HG03196 (cell line): Measurements from ENCODE around the gene NRXN3.

Experiments
- ATAC-seq: cut with Tn5 transposase; IDR thresholded peaks from one replicate; pipeline ENCODE4 v1.9.1; 2021; ENCODE audit not compliant: unreplicated experiment

NRXN3 gene

DNA sequence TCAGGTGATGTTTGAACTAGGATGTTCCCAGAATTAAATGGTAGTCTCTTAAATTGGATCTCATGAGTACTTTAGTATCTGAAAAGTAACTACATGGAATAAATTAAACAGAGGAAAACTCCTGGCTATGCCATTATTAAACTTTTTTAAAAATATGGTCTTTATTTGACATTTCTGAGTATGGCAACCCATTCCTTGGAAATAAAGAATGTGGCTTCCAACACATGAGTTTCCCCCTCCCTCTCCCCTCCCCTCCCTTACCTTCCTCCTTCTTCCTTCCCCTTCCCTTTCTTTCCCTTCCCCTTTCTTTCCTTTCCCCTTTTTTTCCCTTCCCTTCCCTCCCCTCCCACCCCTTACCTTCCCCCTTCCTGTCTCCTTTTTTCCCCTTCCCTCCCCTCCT, 1100.9 kb downstream of the NRXN3 start:
- ATAC-seq = no peak

DNA sequence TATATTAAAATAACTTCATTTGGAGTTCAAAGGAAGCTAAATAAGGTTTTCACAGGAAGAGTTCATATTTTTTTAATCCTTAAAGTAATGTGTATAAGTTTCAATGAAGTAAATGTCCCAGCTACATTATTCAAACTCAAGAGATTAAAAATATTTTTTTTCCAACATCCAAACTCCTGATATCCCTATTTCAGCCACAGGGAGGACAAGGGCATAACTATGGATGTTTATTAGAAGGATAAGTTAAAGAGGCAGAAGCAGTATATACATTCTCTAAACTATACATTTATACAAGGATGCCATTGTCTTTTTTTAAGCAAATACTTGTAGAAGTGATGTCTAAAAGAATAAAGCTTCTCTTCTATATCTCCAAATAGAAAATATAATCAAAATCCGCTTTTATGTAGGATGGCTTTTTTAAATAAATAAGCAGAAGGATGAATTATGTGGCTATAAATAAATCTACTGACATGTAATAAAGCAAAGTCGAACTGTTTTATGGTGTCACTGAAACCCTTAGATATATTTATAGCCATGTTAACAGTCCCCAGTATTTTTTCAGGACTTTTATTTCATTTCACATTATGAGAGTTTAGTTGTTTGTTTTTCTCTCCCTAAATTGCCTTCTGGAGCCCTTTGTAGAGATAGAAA, 1104.6 kb downstream of the NRXN3 start:
- no peak for ATAC-seq

DNA sequence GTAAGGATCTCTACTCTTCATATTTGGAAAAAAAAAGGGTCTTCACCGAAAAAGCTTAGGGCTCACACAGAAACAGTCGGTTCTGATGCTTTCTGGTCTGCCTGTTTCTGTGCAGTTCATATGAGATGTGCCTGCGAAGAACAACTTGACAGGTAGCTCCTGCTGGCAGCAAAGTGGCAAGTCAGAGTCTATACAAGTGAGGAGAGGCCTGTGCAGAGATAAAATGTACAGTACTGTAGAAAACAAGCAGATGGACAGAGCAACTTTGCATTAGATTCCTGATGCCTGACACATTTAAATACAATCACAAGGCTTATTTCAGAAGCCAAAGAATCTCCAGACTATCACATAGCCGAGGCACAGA, 1105.1 kb downstream of the NRXN3 start:
- ATAC-seq = no peak

DNA sequence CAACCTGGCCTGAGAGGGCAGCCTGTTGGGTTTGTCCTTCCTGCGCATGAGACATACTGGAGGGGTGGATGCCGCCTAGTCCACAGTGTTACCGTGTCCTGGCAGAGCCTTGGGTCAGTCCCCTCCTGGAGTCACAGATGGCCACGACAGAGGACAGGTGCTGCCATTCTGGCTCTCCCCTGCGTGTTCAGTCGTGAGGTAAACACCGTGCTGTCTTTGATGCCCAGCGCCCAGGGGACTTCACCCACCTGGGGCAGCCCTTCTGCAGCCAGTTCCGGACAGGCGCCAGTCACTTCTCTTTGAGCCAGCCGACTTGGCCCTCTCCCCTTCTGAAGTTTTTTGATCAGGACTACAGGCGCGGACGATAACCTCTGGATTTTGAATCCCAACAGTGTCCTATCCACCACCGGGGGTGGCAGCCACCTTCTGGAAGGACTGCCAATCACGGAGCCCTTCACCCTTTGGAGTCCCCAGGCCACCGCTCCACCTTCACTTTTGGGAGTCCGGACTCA, 1108.2 kb downstream of the NRXN3 start:
- no peak for ATAC-seq

DNA sequence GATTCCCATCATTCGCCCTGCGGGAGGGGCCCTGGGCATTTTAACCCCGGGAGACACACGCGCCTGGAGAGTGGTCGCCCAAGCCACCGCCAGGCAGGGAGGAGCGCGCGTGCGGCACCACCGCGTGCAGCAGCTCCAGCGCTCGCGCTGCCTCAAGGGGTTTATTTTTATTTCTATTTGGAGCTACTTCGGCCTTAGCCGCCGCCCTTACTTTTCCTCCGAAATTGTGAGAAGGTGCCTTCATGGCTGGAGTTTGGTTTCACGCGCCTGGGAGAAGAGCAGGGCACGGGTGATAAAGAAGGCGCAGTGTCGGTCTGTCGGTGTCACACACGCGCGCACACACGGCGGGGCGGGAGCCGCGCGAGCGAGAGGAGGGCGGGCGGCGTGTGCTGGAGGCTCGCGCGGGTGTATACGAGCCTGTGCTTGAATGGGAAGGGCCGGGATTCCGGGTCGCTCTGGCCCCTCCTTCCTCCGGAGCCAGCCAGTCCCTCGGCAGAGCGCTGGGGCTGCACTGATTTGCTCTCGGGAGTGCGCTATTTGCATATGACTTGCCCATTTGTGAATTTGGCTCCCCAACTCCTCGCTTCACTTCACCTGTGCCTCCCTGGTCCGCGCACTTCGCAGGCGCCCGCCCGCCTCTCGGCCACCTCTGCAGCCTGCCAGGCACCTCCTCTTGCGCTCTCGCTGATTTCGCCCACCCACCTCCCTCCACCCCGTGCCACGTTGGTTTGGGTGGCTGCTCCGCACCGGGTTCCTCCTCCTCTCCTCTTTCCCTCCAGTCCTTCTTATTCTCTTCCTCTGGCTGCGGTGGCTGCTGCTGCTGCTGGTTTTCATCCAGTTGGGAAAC, 1108.8 kb downstream of the NRXN3 start:
- no peak for ATAC-seq

DNA sequence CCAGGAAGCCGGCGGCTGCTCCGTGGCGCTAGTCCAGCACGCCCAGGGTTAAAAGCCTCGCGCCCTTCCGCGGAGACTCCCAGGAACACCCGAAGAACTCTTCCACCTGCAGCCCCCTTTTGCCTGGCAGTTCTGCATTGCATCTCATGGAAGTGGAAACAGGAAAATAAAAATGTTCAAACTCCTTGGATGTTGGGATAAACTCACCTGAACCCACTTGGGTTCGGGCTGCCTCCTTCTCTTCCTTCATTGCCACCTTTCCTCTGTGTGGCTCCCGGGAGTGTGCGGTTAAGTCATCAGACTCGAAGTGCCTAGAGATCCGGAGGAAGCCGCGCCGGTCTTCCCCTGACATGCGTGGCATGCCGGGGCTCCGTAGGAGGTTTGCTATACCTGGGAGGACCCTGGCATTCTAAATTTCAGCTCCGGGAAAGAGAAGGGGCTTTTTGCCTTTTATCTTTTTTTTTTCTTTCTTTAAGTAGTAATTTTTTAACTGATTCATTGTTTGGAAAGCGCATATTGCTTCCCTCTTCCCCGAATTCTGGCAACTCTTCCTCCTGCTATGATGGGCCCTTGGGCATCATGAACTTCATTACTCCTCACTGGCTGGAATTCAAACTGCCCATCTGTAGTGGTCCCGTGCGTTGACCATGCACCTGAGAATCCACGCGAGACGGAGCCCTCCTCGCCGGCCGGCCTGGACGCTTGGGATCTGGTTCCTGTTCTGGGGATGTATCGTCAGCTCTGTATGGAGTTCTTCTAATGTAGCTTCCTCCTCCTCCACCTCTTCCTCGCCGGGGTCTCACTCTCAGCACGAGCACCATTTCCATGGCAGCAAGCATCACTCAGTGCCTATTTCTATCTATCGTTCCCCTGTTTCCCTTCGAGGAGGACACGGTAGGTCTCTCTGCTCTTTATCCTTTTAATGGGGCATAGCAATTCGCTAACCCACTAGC, 1109.7 kb downstream of the NRXN3 start:
- no peak for ATAC-seq

DNA sequence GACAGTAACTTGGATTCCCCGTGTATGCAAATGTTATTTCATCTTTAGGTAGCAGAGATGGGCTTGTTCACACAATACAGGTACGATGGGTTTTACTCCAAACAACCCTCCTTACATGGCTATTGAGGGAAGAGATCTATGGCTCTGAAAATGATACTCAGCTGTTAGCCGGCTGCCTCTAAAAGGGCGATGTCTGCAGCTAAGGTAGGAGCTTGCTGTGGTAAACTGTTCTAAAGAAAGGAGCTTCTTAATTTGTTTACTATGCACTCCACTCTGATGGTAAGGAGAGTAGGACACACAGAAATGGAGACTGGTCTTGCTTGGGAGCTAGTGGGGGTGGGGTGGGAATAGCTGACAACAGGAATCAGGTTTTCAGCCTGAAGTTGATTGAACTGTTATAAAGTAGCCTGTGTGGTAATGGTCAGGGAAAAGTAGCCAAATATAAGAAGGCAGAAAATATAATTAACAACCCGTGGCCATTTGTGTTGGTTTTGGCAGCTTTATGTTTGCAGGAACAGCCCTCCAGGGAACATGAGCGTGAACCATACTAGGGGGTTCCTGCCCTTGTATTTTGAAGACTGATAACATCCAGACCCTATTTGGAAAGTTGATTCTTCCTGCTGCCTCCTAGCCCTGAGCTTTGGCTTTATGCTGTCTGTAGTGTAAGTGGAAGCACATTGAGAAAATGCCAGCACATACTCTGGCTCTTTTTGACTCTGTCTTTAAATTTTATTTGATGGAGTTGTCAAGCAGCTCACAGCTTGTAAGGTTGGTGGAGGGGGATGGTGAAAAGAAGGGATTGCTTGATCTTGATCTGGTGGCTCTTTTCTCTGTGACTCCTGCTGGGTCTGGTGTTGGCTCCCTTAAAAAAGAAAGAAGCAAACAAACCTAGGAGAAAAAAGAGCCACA, 1111.3 kb downstream of the NRXN3 start:
- no peak for ATAC-seq

DNA sequence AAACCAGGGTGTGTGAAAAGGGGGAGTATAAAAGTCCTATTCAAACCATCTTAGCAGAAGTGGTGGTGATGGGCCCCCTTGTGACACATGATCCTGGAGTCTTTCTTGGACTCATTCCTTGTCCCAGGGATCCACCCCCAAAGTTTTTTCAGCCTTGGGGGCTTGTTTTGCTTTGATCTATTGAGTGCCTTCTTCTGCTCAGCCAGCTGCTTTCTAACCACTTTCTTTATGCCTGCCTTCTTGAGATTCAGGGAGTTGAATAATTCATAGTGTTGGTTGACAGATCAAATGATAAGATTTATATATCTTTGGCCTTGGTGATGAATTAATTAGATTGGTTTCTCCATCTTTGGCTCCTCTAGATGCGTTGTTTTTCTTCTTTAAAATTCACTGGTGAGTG, 1114.4 kb downstream of the NRXN3 start:
- ATAC-seq = no peak

DNA sequence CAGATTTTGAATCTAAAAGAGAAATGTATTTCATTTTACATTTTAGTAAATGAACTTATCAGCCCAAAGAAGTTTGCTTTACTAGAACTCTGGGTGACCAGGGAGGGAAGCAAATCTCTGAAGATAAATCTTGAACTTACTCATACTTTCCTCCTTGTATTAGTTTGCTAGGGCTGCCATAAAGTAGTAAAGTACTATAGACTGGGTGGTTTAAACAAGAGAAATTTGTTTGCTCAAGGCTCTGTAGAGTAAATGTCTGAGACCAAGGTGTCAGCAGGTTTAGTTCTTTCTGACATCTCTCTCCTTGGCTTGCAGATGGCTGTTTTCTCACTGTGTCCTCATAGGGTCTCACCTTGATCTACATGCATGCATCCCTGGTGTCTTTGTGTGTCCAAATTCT, 1115.1 kb downstream of the NRXN3 start:
- no peak for ATAC-seq

DNA sequence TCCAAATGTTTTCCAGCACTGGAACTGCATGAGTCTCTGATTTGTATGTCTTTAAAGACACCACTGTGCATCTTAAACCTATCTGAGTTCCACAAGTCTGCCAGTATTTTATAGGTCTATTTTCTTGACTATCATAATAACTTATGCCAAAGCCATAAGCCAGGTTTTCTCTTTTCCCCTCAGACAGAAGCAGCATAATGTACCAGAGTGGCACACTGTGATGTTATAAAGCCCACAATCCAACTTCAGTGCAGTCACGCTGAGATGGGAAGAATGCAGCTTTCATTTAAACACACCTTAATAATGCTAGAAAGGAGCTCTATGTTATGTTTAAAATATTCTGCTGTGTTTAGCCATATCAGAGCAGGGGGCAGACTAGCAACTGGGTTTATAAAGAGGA, 1117.8 kb downstream of the NRXN3 start:
- ATAC-seq = no peak

DNA sequence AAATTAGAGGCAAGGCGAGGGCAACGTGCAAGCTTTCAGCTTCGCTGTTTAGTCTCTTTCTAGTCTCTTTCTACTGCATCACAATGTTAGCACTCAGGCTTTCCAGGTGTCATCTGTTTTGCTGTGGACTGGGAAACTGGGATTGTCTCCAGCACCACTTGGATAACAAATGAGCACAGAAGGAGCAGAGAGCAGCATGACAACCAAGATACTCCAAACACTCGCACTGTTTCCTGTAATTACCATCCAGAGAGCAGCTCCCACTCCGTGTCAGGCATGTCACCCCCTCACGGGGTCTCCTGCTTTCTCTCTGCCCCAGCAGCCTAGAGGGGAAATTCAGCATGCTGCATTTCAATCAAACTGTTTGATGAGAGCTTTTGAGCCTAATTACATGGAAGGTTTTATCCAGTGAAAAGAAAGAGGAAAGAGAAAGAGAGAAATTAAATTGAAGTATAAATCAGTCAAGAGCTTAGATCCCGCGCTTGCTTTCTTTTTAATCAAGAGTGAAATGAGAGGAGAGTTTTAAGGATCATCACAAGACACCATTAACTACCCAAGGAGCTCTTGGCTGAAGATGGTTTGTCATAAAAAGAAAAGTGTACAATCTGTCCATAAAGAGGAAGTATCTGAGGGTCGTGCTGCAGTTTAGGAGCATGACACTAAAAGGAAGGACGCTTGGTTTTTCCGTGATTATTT, 1123.5 kb downstream of the NRXN3 start:
- ATAC-seq = no peak

DNA sequence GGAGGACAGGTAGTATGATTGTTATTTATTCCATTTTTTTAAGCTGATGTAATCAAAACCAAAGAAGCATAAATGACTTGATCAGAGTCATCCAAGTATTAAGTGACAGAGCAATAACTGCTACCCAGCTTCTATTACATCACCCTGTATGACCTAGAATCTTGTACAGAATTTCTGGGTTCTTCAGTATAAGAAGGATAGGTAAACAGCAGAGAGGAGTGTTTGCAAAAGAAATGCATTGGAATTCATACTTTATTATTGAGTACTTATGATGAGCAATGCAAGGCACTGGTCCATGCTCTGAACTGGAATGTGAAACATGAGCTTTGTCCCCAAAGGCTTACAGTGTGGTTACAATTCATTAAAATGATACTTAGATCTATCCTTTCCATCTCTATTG, 1124.3 kb downstream of the NRXN3 start:
- ATAC-seq = no peak

DNA sequence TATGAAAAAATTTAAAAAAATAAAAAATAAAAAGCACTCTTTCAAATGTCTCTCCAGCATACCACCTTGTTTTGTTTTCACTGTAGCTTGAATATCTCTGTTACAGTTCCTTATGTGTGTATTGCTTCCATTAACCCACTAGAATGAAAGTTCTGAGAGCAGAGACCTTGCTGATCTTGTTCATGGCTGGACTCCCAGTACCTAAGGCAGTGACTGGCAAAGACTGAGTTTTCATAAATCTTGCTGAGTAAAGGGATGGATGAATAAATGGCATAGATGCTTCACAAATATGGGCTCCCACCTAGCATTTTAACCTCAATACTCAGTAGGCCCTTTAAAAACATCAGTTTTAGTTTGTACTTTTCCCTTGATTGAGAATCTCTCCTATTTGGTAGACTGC, 1125.2 kb downstream of the NRXN3 start:
- ATAC-seq = no peak

DNA sequence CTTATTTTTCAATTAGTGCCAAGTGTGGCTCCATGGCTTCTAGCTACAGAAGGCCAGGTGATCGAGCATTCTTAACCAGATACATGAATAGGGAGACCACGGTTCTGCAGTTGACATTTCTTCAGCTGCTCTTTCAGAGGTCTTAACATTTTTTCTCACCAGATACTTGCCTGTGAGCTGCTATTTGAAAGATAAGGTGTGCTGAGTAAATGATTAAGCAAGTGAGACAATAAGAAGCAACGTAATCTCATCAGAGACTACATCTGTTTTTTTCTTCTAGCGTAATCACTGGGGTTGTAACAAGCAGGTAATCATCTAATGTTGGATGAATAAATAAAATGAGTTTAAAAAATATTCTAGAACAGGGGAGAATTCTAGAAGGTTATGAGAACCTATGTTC, 1128.2 kb downstream of the NRXN3 start:
- ATAC-seq = no peak

DNA sequence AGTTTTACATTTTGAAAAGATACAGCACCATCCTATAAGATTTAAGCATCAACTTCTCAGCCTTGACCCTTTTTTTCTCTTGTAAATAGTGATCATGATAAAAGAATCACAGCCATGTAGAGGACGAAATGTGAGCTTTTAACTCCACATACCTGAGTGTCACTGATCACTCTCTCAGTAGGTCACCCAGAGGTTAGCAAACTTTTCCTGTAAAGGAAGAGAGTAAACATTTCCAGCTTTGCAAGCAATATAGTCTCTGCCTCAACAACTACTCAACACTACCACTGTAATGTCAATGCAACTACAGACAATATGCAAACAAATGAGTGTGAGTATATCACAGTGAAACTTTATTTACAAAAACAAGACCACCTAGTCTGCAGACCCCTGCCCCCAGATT, 1129.0 kb downstream of the NRXN3 start:
- no peak for ATAC-seq

DNA sequence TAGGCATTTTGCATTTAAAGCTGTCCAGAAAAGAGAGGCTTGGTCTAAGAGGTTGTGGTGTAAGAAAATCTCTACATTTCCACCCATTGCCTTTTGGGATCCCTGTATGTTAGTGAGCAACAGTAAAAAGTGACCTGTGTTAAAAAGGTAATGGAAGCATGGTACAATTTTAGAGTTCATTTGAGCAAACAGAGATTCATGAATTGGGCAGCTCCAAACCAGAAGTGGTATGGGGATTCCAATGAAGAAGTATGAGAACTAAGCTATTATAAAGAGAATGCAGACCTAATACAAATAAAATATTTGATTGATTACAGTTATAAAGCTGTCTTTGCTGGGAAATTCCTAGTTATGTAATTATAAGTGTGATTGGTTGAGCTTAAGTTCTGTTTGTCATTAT, 1134.1 kb downstream of the NRXN3 start:
- ATAC-seq = no peak

DNA sequence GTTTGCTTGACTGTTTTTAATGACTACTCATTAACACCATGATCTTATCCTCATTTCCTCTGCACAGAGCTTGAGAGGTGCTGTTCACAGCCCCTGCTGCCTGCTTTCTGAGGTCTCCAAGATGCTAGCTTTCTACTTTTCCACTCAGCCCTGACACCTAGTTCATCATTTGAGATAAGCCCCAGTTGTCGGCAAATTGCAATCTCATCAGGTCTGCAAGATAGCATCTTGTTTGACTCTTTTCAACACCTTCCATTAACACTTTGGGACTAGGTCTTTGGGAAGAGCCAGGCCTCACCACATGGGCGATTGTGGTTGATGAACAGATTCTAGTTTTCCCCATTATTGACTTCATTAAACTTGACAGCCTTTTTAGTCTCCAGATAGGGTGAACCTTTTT, 1136.4 kb downstream of the NRXN3 start:
- no peak for ATAC-seq

DNA sequence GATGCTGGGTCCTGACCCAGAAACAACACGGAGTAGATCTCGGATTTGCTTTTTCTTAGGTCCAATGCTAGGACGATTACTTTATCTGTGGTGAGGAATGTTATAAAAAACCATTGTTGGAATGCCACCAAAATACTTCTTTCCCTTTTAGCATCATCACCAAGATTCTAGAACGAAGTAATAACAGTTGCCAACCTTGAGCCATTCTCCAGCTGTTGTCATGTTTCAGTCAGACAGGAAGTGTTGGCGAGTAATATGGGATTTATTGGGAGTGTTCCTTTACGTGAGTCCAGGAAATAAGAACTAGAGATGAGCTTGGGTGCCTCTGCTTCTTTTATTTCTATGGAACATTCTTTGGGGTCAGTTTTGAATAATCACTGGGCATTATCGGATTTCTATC, 1148.2 kb downstream of the NRXN3 start:
- no peak for ATAC-seq

DNA sequence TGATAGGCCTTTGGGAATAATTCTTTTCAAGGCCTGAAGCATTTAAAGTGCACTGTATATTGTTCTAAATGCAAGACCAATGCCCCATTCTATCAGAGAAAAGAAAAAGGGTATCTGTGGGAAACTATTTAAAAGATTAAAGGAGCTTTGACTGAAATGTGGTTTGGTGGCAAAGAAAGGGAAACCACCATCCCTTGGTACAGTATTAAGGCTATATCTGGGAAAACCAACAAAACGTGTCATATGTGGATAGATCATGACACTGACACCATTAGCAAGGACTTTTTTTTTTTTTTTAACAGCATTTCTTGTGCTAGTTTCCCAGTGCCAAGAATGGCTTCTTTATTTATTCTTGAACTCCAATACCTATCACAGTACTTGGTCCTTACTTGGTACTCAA, 1150.4 kb downstream of the NRXN3 start:
- ATAC-seq = no peak

DNA sequence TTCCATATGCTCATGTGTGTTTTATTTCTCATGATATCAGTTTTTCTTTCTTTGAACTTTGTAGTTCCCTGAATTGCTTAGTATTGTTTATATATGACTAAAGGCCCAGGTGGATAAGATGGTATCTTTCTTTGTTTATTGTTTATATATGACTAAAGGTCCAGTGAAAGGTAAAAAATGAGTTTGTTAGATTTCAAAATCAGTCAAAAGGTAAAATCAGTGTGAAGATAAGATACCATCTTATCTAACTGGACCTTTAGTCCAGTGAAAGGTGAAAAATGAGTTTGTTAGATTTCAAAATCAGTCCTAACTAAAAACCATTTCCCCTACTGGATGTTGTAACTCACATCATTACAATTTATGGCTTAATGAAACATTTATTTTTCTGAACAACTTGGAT, 1150.9 kb downstream of the NRXN3 start:
- no peak for ATAC-seq
